Measurements from ENCODE around the gene FAM200C.

- TF ChIP-seq POLR2AphosphoS5 (IDR thresholded peaks at IDR 0.05) = no peak
- TF ChIP-seq CTCF (IDR thresholded peaks at IDR 0.05) = no peak
- no peak for TF ChIP-seq POLR2A (IDR thresholded peaks at IDR 0.05)
Measured at GRCh38 chr5:160357861-160358411, 41.9 kb downstream of the FAM200C start.
